Keratinocyte (primary cell): Measurements from ENCODE around the gene RASD1. TPM values are rescaled to one million over a fixed set of nuclear protein-coding genes. Genes with fewer than 3 reads are reported as not detected.

Source experiments
- DNase-seq: peaks from one replicate; pipeline ENCODE4 v3.0.0-alpha.2; 2011; ENCODE audit warnings: low read depth, missing footprints, low spot score
- FAIRE-seq: peaks from 2 replicates; lab custom pipeline; 2011; peaks lifted over from hg19 to GRCh38; lab: Jason Lieb, UNC
- H2AFZ ChIP-seq: 2 replicates; pipeline ENCODE4 v1.6.0; 2012; ENCODE audit warnings: low read length, control low read depth, inconsistent platforms; ENCODE audit not compliant: control insufficient read depth
- H3K27ac ChIP-seq: 2 replicates; pipeline ENCODE4 v1.5.1; 2011; ENCODE audit warnings: low read length; ENCODE audit not compliant: control insufficient read depth, insufficient read depth
- H3K27me3 ChIP-seq: 3 replicates; pipeline ENCODE4 v1.6.0; 2011; ENCODE audit warnings: low read length; ENCODE audit not compliant: control insufficient read depth, insufficient read depth; ENCODE audit errors: extremely low read depth
- H3K36me3 ChIP-seq, 2 experiments: 2 replicates in 1 of 2; 3 replicates in 1 of 2; pipeline ENCODE4 v1.5.1; 2011; ENCODE audit warnings: low read length in 2 of 2, mild to moderate bottlenecking in 1 of 2; ENCODE audit not compliant: control insufficient read depth in 2 of 2, insufficient read depth in 2 of 2; ENCODE audit errors: extremely low read depth in 1 of 2
- H3K4me1 ChIP-seq: 3 replicates; pipeline ENCODE4 v1.5.1; 2011; ENCODE audit warnings: low read length; ENCODE audit not compliant: control insufficient read depth, insufficient read depth; ENCODE audit errors: extremely low read depth
- H3K4me2 ChIP-seq: 3 replicates; pipeline ENCODE4 v1.6.0; 2011; ENCODE audit warnings: low read depth, low read length; ENCODE audit not compliant: control insufficient read depth, insufficient read depth; ENCODE audit errors: extremely low read depth
- H3K4me3 ChIP-seq, 3 experiments: fragments of 200-600 bp in 1 of 3; sonication (generic) in 1 of 3; 2 replicates in 2 of 3; 3 replicates in 1 of 3; pipeline ENCODE4 v1.5.1; 2011 to 2016; ENCODE audit warnings: low read length in 3 of 3, mild to moderate bottlenecking in 3 of 3, control low read depth in 2 of 3, inconsistent platforms in 1 of 3, low read depth in 1 of 3, mixed read lengths in 1 of 3, mixed run types in 1 of 3, moderate library complexity in 1 of 3; ENCODE audit not compliant: control insufficient read depth in 2 of 3, insufficient read depth in 2 of 3; ENCODE audit errors: extremely low read depth in 1 of 3
- H3K79me2 ChIP-seq: 2 replicates; pipeline ENCODE4 v1.6.0; 2012; ENCODE audit warnings: low read length; ENCODE audit not compliant: control insufficient read depth, insufficient read depth
- H3K9ac ChIP-seq: 3 replicates; pipeline ENCODE4 v1.6.0; 2011; ENCODE audit warnings: low read length; ENCODE audit not compliant: control insufficient read depth, insufficient read depth; ENCODE audit errors: extremely low read depth
- H3K9me1 ChIP-seq: 3 replicates; pipeline ENCODE4 v1.6.0; 2011; ENCODE audit warnings: low read length; ENCODE audit not compliant: control insufficient read depth, insufficient read depth; ENCODE audit errors: extremely low read depth
- H3K9me3 ChIP-seq: 2 replicates; pipeline ENCODE4 v1.5.1; 2012; ENCODE audit warnings: low read depth, low read length; ENCODE audit not compliant: control insufficient read depth
- H4K20me1 ChIP-seq: 3 replicates; pipeline ENCODE4 v1.6.0; 2011; ENCODE audit warnings: low read length; ENCODE audit not compliant: control insufficient read depth, insufficient read depth; ENCODE audit errors: extremely low read depth
- CTCF ChIP-seq, 3 experiments: IDR thresholded peaks in 1 of 3; conservative IDR thresholded peaks in 1 of 3; optimal IDR thresholded peaks in 1 of 3; 2 replicates in 2 of 3; 3 replicates in 1 of 3; pipeline versions ENCODE3 to v1.5.1; 2011; ENCODE audit warnings: low read length in 3 of 3, mild to moderate bottlenecking in 3 of 3, moderate library complexity in 2 of 3, control low read depth in 1 of 3, inconsistent platforms in 1 of 3; ENCODE audit not compliant: insufficient read depth in 2 of 3; ENCODE audit errors: extremely low read depth in 1 of 3
- EZH2 ChIP-seq: IDR thresholded peaks from one replicate; pipeline ENCODE4 v1.6.1; 2012; ENCODE audit warnings: inconsistent platforms, mild to moderate bottlenecking, low read length, moderate library complexity
- dilution Hi-C: fragments of 300-500 bp; cut with MboI; formaldehyde crosslinking; loops from one replicate; pipeline ENCODE4 v1.7.0; 2020; ENCODE audit warnings: low sequenced_read_pairs; ENCODE audit not compliant: extremely low pct_ligation_motif_present
- polyA plus RNA-seq, 5 experiments: library from polyadenylated mRNA; depleted of rRNA in 3 of 5; stranded (reverse) in 3 of 5; stranded (forward) in 1 of 5; unstranded in 1 of 5; fragments of >200 nt; gene quantifications; 1 replicate in 1 of 5; 2 replicates in 3 of 5; 3 replicates in 1 of 5; pipeline versions ENCODE4 v1.2.1 to v1.2.3, GENCODE V29; 2011 to 2012; ENCODE audit warnings: missing spikeins in 2 of 5, low read depth in 1 of 5, low replicate concordance in 1 of 5

Gene RASD1
- polyA plus RNA-seq, 1 donor (not counting 4 experiments of a cell fraction or from before 2014, with no cell fraction given), result 0.20 TPM

GRCh38 chr17:17469358-17469757 lies 26.8 kb downstream of the RASD1 start:
- Histone ChIP-seq H3K4me1 (no peaks in the 10 kb centered on the region), H4K20me1 (no peaks in the 10 kb centered on the region), H3K9me1 (no peaks in the 10 kb centered on the region), H3K79me2 (no peaks in the 10 kb centered on the region), H2AFZ (no peak overlapping the region), H3K4me3 (no peak overlapping the region), H3K9ac (no peak overlapping the region), H3K9me3 (no peaks in the 10 kb centered on the region), H3K27ac (no peak overlapping the region), H3K36me3 (no peaks in the 10 kb centered on the region), H3K27me3 (peaks cover 34% of the 10 kb centered on the region), H3K4me2 (no peak overlapping the region)
- dilution Hi-C loops, result no loop called here
- no peak for DNase-seq
- no peak for FAIRE-seq
- TF ChIP-seq CTCF (optimal IDR thresholded peaks at IDR 0.05 in 1 of 3, IDR thresholded peaks at IDR 0.05 in 1 of 3, conservative IDR thresholded peaks at IDR 0.05 in 1 of 3; ENCODE audit: extremely low read depth in 1 of 3, insufficient read depth in 2 of 3, low read length in 3 of 3), result no peak
- no peak for TF ChIP-seq EZH2

- no peaks in the 10 kb centered on the region for H3K9me1 ChIP-seq
- H3K4me2 ChIP-seq, result no peak overlapping the region
- no peaks in the 10 kb centered on the region for H3K36me3 ChIP-seq
- H2AFZ ChIP-seq, result no peak overlapping the region
- peaks cover 40% of the 10 kb centered on the region for H3K27me3 ChIP-seq
- no peak for DNase-seq
- H3K9ac ChIP-seq, result no peak overlapping the region
- no peak for FAIRE-seq
- H3K27ac ChIP-seq, result no peak overlapping the region
- no peaks in the 10 kb centered on the region for H3K79me2 ChIP-seq
- no peak for TF ChIP-seq EZH2
- TF ChIP-seq CTCF (optimal IDR thresholded peaks at IDR 0.05 in 1 of 3, IDR thresholded peaks at IDR 0.05 in 1 of 3, conservative IDR thresholded peaks at IDR 0.05 in 1 of 3; ENCODE audit: extremely low read depth in 1 of 3, insufficient read depth in 2 of 3, low read length in 3 of 3), result no peak
- no peaks in the 10 kb centered on the region for H3K4me1 ChIP-seq
- no peak overlapping the region for H3K4me3 ChIP-seq
- H3K9me3 ChIP-seq, result no peaks in the 10 kb centered on the region
- no peaks in the 10 kb centered on the region for H4K20me1 ChIP-seq
- dilution Hi-C loops, result no loop called here
These were observed 27.8 kb downstream of the RASD1 start for GRCh38 chr17:17468217-17469010.
